Karpas-422 (cell line): ENCODE results near the gene KIR3DL3. TPM values are rescaled to one million over a fixed set of nuclear protein-coding genes. Genes with fewer than 3 reads are reported as not detected.
"Not testable (repeated sequence)": the region's sequence is repeated elsewhere in the genome, so short reads cannot be mapped to it uniquely, and the experiment has no call there.

Experiments used
- DNase-seq: peaks from one replicate; pipeline ENCODE4 v3.0.0-alpha.2; 2015
- H2AFZ ChIP-seq: fragments of 200-600 bp; sonication (generic); 2 replicates; pipeline ENCODE4 v1.6.1; 2014; ENCODE audit warnings: antibody characterized with exemption, low read length, mixed read lengths
- H3K27ac ChIP-seq: fragments of 200-600 bp; sonication (generic); 2 replicates; pipeline ENCODE4 v1.5.1; 2014; ENCODE audit warnings: mild to moderate bottlenecking, low read length, moderate library complexity
- H3K27me3 ChIP-seq: fragments of 200-600 bp; sonication (generic); 2 replicates; pipeline ENCODE4 v1.6.1; 2014; ENCODE audit warnings: low read length, mixed read lengths
- H3K36me3 ChIP-seq: fragments of 200-600 bp; sonication (generic); 2 replicates; pipeline ENCODE4 v1.6.1; 2014; ENCODE audit warnings: low read length, mixed read lengths; ENCODE audit not compliant: insufficient read depth
- H3K4me1 ChIP-seq: fragments of 200-600 bp; sonication (generic); 2 replicates; pipeline ENCODE4 v1.6.1; 2014; ENCODE audit warnings: mild to moderate bottlenecking, low read length, mixed read lengths
- H3K4me2 ChIP-seq: fragments of 200-600 bp; sonication (generic); 2 replicates; pipeline ENCODE4 v1.6.1; 2014; ENCODE audit warnings: low read length, low read depth, mild to moderate bottlenecking; ENCODE audit not compliant: poor library complexity, severe bottlenecking
- H3K4me3 ChIP-seq: fragments of 200-600 bp; sonication (generic); 2 replicates; pipeline ENCODE4 v1.5.1; 2014; ENCODE audit warnings: mild to moderate bottlenecking, antibody characterized with exemption, low read length, mixed read lengths
- H3K79me2 ChIP-seq: fragments of 200-600 bp; sonication (generic); 2 replicates; pipeline ENCODE4 v1.6.1; 2014; ENCODE audit warnings: mild to moderate bottlenecking, low read length, mixed read lengths
- H3K9ac ChIP-seq: fragments of 200-600 bp; sonication (generic); 2 replicates; pipeline ENCODE4 v1.6.0; 2014; ENCODE audit warnings: low read length
- H3K9me2 ChIP-seq: fragments of 200-600 bp; sonication (generic), shearing (Covaris generic); replicated peaks from 2 replicates; pipeline ENCODE4 v1.6.0; 2014; ENCODE audit warnings: mild to moderate bottlenecking, low read length, moderate library complexity; ENCODE audit not compliant: insufficient read depth
- H3K9me3 ChIP-seq: fragments of 300-700, 200-600 bp; sonication (generic); 2 replicates; pipeline ENCODE4 v1.6.1; 2014; ENCODE audit warnings: low read length, mixed read lengths
- H4K20me1 ChIP-seq: fragments of 200-600 bp; sonication (generic); 2 replicates; pipeline ENCODE4 v1.6.1; 2014; ENCODE audit warnings: mild to moderate bottlenecking, antibody characterized with exemption, low read length, low read depth; ENCODE audit not compliant: insufficient read depth
- total RNA-seq: library from RNA; depleted of rRNA; stranded (reverse); fragments of >200 nt; shearing (Covaris generic); gene quantifications from 2 replicates; pipeline ENCODE4 v1.2.3, GENCODE V29; 2014; ENCODE audit warnings: low replicate concordance

KIR3DL3 gene
- total RNA-seq, 1 experiment from 2014 or later: not detected

- Histone ChIP-seq H3K4me1 (no peaks in the 10 kb centered on the region), H4K20me1 (no peaks in the 10 kb centered on the region)
- DNase-seq: no peak
These were observed 29.6 kb upstream of the KIR3DL3 start for GRCh38 chr19:54694648-54695047.

GRCh38 chr19:54696117-54696548 lies 28.1 kb upstream of the KIR3DL3 start:
- no peak overlapping the region for H3K9ac ChIP-seq
- no peak for DNase-seq
- no peak overlapping the region for H3K4me2 ChIP-seq
- H3K79me2 ChIP-seq: no peaks in the 10 kb centered on the region
- no peaks in the 10 kb centered on the region for H3K9me2 ChIP-seq
- no peak overlapping the region for H3K27ac ChIP-seq
- no peaks in the 10 kb centered on the region for H3K9me3 ChIP-seq
- H3K4me3 ChIP-seq: no peak overlapping the region
- H3K36me3 ChIP-seq: no peaks in the 10 kb centered on the region
- no peaks in the 10 kb centered on the region for H4K20me1 ChIP-seq
- no peaks in the 10 kb centered on the region for H3K27me3 ChIP-seq
- H2AFZ ChIP-seq: no peak overlapping the region
- no peaks in the 10 kb centered on the region for H3K4me1 ChIP-seq

More at GRCh38 chr19:54694648-54695047, 29.6 kb upstream of the KIR3DL3 start:
- Histone ChIP-seq H3K4me3 (no peak overlapping the region), H3K4me2 (no peak overlapping the region), H3K27ac (no peak overlapping the region), H3K9me2 (no peaks in the 10 kb centered on the region), H3K36me3 (no peaks in the 10 kb centered on the region), H3K9me3 (no peaks in the 10 kb centered on the region), H3K27me3 (no peaks in the 10 kb centered on the region), H3K79me2 (no peaks in the 10 kb centered on the region), H2AFZ (no peak overlapping the region), H3K9ac (no peak overlapping the region)

DNA sequence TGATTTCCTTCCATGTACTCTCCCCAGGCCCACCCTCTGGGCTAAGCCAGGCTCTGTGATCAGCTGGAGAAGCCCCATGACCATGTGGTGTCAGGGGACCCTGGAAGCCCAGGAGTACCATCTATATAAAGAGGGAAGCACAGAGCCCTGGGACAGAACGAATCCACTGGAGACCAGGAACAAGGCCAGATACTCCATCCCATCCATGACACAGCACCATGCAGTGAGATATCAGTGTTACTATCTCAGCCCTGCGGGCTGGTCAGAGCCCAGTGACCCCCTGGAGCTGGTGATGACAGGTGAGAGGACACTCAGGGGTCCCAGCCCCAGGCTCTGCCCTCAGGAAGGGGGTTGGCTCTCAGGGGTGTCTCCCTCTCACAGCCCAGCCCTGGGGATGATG lies 27.5 kb upstream of the KIR3DL3 start:
- Histone ChIP-seq H3K4me2 (no peak overlapping the region), H2AFZ (no peak overlapping the region), H3K9ac (no peak overlapping the region)

DNA sequence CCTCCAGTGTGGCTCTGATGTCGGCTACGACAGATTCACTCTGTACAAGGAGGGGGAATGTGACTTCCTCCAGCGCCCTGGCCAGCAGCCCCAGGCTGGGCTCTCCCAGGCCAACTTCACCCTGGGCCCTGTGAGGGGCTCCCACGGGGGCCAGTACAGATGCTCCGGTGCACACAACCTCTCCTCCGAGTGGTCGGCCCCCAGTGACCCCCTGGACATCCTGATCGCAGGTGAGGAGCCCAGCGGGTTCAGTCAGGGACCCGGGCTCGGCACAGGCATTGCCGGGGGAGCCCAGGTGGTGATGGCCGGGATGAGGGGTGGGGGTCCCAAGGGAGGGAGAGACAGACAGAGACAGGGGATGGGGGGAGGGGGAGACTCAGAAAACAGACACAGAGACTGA lies 26.5 kb upstream of the KIR3DL3 start:
- H3K27ac ChIP-seq, H3K4me1 ChIP-seq, H3K4me2 ChIP-seq, H3K9me3 ChIP-seq, DNase-seq, H3K79me2 ChIP-seq, H3K36me3 ChIP-seq, H2AFZ ChIP-seq, H4K20me1 ChIP-seq, H3K27me3 ChIP-seq, H3K9me2 ChIP-seq, H3K4me3 ChIP-seq, H3K9ac ChIP-seq: not testable (repeated sequence)

More for the DNA sequence above, 27.5 kb upstream of the KIR3DL3 start:
- no peaks in the 10 kb centered on the region for H3K4me1 ChIP-seq
- H4K20me1 ChIP-seq: no peaks in the 10 kb centered on the region
- H3K4me3 ChIP-seq: no peak overlapping the region
- DNase-seq: no peak
- H3K9me2 ChIP-seq: no peaks in the 10 kb centered on the region
- H3K27me3 ChIP-seq: no peaks in the 10 kb centered on the region
- no peaks in the 10 kb centered on the region for H3K79me2 ChIP-seq
- no peak overlapping the region for H3K27ac ChIP-seq
- H3K9me3 ChIP-seq: no peaks in the 10 kb centered on the region
- no peaks in the 10 kb centered on the region for H3K36me3 ChIP-seq

- no peaks in the 10 kb centered on the region for H4K20me1 ChIP-seq
- no peak for DNase-seq
These were observed 19.3 kb upstream of the KIR3DL3 start for GRCh38 chr19:54704928-54705327.

DNA sequence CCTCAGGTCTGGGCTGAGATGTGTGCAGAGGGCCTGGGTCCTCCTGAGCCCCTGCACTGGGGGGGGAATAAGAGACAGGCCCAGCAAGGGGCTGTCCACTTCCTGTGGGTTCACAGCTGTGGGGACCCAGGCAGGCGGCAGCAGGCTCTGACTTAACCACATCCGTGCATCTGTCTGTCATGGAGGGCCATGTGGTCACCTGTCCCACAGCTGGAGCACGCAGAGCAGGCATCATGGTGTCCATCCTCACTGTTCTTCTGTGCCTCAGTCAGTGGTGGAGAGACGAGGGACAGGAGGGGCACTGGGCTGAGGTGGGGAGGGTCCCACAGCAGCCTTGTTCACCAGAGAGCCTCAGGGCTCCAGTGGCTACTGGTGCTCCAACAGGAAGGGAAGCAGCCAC lies 16.3 kb upstream of the KIR3DL3 start:
- Histone ChIP-seq H3K27ac (no peak overlapping the region), H3K27me3 (no peaks in the 10 kb centered on the region), H2AFZ (no peak overlapping the region), H4K20me1 (no peaks in the 10 kb centered on the region), H3K9ac (no peak overlapping the region), H3K4me3 (no peak overlapping the region), H3K4me1 (no peaks in the 10 kb centered on the region), H3K9me3 (no peaks in the 10 kb centered on the region), H3K36me3 (no peaks in the 10 kb centered on the region), H3K4me2 (no peak overlapping the region), H3K79me2 (no peaks in the 10 kb centered on the region), H3K9me2 (no peaks in the 10 kb centered on the region)
- DNase-seq: no peak

More at GRCh38 chr19:54704928-54705327, 19.3 kb upstream of the KIR3DL3 start:
- Histone ChIP-seq H3K9me2 (no peaks in the 10 kb centered on the region), H3K27me3 (no peaks in the 10 kb centered on the region), H3K9ac (no peak overlapping the region), H3K79me2 (no peaks in the 10 kb centered on the region), H3K4me2 (no peak overlapping the region), H3K9me3 (no peaks in the 10 kb centered on the region), H3K27ac (no peak overlapping the region), H3K4me1 (no peaks in the 10 kb centered on the region), H3K36me3 (no peaks in the 10 kb centered on the region), H2AFZ (no peak overlapping the region), H3K4me3 (no peak overlapping the region)

DNA sequence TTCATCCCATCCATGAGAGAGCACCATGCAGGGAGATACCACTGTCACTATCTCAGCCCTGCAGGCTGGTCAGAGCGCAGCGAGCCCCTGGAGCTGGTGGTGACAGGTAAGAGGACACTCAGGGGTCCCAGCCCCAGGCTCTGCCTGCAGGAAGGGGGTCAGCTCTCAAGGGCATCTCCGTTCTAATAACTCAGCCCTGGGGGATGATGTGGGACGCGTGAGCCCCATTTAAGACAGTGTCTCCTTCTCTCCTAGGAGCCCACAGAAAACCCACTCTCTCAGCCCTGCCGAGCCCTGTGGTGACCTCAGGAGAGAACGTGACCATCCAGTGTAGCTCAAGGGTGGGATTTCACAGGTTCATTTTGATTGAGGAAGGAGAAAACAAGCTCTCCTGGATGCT lies 15.5 kb upstream of the KIR3DL3 start:
- no peak for DNase-seq
- Histone ChIP-seq H3K27me3 (no peaks in the 10 kb centered on the region), H3K9ac (no peak overlapping the region), H3K4me1 (no peaks in the 10 kb centered on the region), H3K9me2 (no peaks in the 10 kb centered on the region), H3K9me3 (no peaks in the 10 kb centered on the region), H3K79me2 (no peaks in the 10 kb centered on the region), H2AFZ (no peak overlapping the region), H3K27ac (no peak overlapping the region), H3K4me3 (no peak overlapping the region), H3K36me3 (no peaks in the 10 kb centered on the region), H4K20me1 (no peaks in the 10 kb centered on the region), H3K4me2 (no peak overlapping the region)

DNA sequence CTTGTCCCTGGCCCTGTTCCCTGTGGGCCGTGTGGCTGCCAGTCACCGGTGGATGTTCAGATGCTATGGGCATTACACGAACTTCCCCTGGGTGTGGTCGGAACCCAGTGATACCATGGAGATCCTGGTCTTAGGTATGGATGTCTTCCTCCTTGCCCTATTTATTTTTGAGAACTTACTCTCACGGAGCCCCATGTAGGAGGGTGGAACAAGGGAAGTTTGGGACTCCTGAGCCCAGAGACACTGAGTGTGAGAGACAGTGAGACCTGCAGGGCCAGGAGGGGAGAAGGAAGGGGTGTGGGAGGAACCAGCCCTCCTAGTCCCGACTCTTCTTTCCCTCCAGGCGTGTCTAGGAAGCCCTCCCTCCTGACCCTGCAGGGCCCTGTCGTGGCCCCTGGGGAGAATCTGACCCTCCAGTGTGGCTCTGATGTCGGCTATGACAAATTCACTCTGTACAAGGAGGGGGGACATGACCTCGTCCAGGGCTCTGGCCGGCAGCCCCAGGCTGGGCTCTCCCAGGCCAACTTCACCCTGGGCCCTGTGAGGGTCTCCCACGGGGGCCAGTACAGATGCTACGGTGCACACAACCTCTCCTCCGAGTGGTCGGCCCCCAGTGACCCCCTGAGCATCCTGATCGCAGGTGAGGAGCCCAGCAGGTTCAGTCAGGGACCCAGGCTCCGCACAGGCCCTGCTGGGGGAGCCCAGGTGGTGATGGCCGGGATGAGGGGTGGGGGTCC lies 14.9 kb upstream of the KIR3DL3 start:
- no peaks in the 10 kb centered on the region for H3K79me2 ChIP-seq
- H3K27me3 ChIP-seq: no peaks in the 10 kb centered on the region
- no peak overlapping the region for H3K27ac ChIP-seq
- no peak for DNase-seq
- no peak overlapping the region for H3K4me2 ChIP-seq
- no peaks in the 10 kb centered on the region for H3K9me2 ChIP-seq
- H4K20me1 ChIP-seq: no peaks in the 10 kb centered on the region
- no peaks in the 10 kb centered on the region for H3K9me3 ChIP-seq
- no peaks in the 10 kb centered on the region for H3K4me1 ChIP-seq
- H2AFZ ChIP-seq: no peak overlapping the region
- no peak overlapping the region for H3K4me3 ChIP-seq
- no peak overlapping the region for H3K9ac ChIP-seq
- no peaks in the 10 kb centered on the region for H3K36me3 ChIP-seq
